D721Med (cell line): ENCODE measurements around the gene GNAT2.
A peak's percentile ranks its signal among the peaks of the same experiment; 100 is the strongest.
"Not testable (repeated sequence)": the region's sequence is repeated elsewhere in the genome, so short reads cannot be mapped to it uniquely, and the experiment has no call there.

Experiments used
- DNase-seq: peaks from one replicate; pipeline ENCODE4 v3.0.0; 2011; ENCODE audit warnings: low spot score; ENCODE audit not compliant: insufficient read length
- FAIRE-seq: peaks from 2 replicates; lab custom pipeline; 2011; peaks lifted over from hg19 to GRCh38; lab: Jason Lieb, UNC
- TF ChIP-seq, protein P1 (sequence below): IDR thresholded peaks from 2 replicates; pipeline ENCODE4 v1.5.1; 2012; ENCODE audit warnings: mild to moderate bottlenecking, control low read depth; ENCODE audit not compliant: insufficient read depth; ENCODE audit errors: missing control alignments

The GNAT2 gene

GRCh38 chr1:109619576-109620400 lies at the start of gene GNAT2, which contains the start of gene AMPD2:
TSS of gene GNAT2 (minus strand) at chr1:109619616. CDS start at chr1:109612870, 6,746 bp downstream.
TSS of gene AMPD2 (plus strand) at chr1:109619837. CDS start at chr1:109621176, 1,339 bp downstream.
- TF ChIP-seq, protein P1, sequence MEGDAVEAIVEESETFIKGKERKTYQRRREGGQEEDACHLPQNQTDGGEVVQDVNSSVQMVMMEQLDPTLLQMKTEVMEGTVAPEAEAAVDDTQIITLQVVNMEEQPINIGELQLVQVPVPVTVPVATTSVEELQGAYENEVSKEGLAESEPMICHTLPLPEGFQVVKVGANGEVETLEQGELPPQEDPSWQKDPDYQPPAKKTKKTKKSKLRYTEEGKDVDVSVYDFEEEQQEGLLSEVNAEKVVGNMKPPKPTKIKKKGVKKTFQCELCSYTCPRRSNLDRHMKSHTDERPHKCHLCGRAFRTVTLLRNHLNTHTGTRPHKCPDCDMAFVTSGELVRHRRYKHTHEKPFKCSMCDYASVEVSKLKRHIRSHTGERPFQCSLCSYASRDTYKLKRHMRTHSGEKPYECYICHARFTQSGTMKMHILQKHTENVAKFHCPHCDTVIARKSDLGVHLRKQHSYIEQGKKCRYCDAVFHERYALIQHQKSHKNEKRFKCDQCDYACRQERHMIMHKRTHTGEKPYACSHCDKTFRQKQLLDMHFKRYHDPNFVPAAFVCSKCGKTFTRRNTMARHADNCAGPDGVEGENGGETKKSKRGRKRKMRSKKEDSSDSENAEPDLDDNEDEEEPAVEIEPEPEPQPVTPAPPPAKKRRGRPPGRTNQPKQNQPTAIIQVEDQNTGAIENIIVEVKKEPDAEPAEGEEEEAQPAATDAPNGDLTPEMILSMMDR = no peak
- FAIRE-seq (no peak), DNase-seq (peak; percentile 68)

DNA sequence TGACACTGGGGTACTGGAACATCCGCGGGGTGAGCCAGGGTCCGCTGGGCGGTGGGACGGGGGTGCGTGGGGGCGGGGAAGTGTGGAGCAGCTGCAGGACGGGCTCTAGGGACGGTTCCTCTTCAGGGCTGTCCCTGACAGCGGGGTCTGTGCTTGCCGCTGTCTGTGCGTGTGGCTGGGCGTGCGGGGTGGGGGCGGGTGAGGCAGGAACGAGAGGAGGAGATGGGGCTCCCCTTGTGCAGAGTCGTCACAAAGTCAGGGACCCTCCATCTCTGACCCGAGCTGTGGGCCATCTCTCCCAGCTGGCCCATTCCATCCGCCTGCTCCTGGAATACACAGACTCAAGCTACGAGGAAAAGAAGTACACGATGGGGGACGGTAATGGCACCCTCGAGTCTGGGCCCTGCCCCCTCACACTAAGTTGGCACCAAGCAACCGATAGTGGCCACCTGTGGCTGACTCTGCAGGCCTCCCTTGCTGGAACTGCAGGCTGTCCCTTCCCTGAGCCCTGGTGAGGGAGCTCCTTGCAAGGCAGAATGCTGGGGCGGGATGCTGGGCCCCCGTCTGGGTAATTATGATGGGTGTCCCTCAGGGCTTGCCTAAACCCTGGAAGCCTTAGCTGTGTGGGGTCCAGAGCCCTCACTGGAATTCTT lies 48.8 kb upstream of the GNAT2 start:
- TF ChIP-seq, protein P1 = no peak
- DNase-seq (no peak), FAIRE-seq (no peak)

- FAIRE-seq (no peak), DNase-seq (peak; percentile 50)
- TF ChIP-seq, protein P1 = no peak
Measured at GRCh38 chr1:109667452-109668122, 48.2 kb upstream of the GNAT2 start, which contains the start of gene GSTM2. TSS of gene GSTM2 (plus strand) at chr1:109668057. CDS start at chr1:109668116, 59 bp downstream.

DNA sequence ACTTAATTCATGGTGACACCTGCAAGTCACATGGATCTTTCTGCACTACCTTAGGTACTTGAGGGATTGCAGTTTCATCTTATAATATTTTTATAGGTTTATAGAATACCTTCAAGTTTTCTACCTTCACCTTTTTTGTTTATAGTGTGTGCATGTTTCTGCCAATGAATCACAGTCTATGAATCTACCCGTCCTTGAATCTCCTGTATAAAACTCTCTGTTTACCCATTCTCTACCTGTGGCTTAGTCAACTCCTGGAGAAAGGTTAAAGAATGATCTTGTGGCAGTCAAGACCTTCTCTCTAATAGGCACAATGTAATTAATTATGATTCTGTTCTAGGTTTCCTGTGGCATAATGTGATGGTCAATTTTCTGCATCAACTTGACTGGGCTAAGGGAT lies 45.3 kb upstream of the GNAT2 start:
- DNase-seq (no peak), FAIRE-seq (no peak)
- TF ChIP-seq, protein P1 = no peak

- TF ChIP-seq, protein P1 = no peak
- DNase-seq (no peak), FAIRE-seq (no peak)
Measured at GRCh38 chr1:109661391-109661790, 42.0 kb upstream of the GNAT2 start.

DNA sequence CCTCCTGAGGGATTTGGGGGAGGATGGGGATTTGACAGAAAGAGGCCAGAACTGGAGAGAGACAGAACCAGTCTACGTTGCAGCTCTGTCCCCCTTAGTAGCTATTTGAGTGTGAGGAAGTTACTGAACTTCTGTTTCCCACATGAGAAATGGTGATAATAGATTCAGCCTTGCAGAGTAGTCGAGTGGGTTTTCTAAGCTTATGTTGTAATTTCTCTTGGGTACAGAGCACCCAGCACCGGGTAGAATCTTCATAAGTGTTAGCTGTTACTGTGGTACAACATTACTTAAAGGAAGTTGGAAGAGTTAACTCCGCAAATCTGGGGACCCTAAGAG lies 41.2 kb upstream of the GNAT2 start:
- FAIRE-seq = not testable (repeated sequence)

GRCh38 chr1:109659997-109660690 lies 40.7 kb upstream of the GNAT2 start:
- FAIRE-seq (no peak), DNase-seq (no peak)
- TF ChIP-seq, protein P1 = no peak

More for the DNA sequence above, 41.2 kb upstream of the GNAT2 start:
- DNase-seq = not testable (repeated sequence)
